ENCODE data around the gene MRPL4. TPM values are rescaled to one million over a fixed set of nuclear protein-coding genes. Genes with fewer than 3 reads are reported as not detected.
A peak's percentile ranks its signal among the peaks of the same experiment; 100 is the strongest.

MRPL4 gene
- polyA plus RNA-seq, 3 donors from 2014 or later, result 24.3 to 42.6 (median 27.1) TPM

GRCh38 chr19:10299545-10300458 is 47.8 kb downstream of the MRPL4 start:
- H3K9me3 Mint-ChIP-seq, result peaks cover 0 to 2% (median 0%) of the 10 kb centered on the region in 6 donors
- H3K27ac Mint-ChIP-seq, result peak overlapping the region in 1 of 6 donors; percentile 39

GRCh38 chr19:10305139-10305806 is 53.3 kb downstream of the MRPL4 start:
- Mint-ChIP-seq H3K4me1 (no peaks in the 10 kb centered on the region), H3K4me3 (no peak overlapping the region), H3K36me3 (no peaks in the 10 kb centered on the region), H3K27ac (no peak overlapping the region), H3K9me3 (no peaks in the 10 kb centered on the region), H3K27me3 (ENCODE audit: low read depth in 3 of 3) (no peaks in the 10 kb centered on the region)
- no peak for DNase-seq

More at GRCh38 chr19:10299545-10300458, 47.8 kb downstream of the MRPL4 start:
- Mint-ChIP-seq H3K27me3 (ENCODE audit: low read depth in 3 of 3) (peaks cover 2 to 11% (median 9%) of the 10 kb centered on the region in 3 donors), H3K36me3 (no peaks in the 10 kb centered on the region), H3K4me3 (no peak overlapping the region), H3K4me1 (peaks cover 7 to 8% of the 10 kb centered on the region in 2 donors)
- DNase-seq, result no peak

DNA sequence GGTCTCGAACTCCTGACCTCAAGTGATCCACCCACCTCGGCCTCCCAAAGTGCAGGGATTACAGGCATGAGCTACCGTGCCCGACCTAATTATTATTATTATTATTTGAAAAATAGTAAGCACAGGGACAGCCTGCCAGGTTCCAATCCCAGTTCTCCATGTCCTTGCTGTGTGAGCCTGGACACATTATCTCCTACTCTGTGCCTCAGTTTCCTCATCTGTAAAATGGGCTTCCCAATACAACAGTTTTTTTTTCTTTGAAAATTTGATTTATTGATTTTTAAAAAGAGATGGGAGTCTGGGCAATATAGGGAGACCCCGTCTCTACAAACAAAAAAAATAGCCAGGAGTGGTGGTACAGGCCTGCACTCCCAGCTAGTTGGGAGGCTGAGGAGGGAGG is 54.3 kb downstream of the MRPL4 start:
- no peaks in the 10 kb centered on the region for H3K36me3 Mint-ChIP-seq
- no peak for DNase-seq
- no peaks in the 10 kb centered on the region for H3K27me3 Mint-ChIP-seq (ENCODE audit: low read depth in 3 of 3)
- no peak overlapping the region for H3K27ac Mint-ChIP-seq
- H3K4me3 Mint-ChIP-seq, result no peak overlapping the region
- no peaks in the 10 kb centered on the region for H3K9me3 Mint-ChIP-seq
- H3K4me1 Mint-ChIP-seq, result no peaks in the 10 kb centered on the region

GRCh38 chr19:10309423-10309822 is 57.4 kb downstream of the MRPL4 start, which contains the start of gene ZGLP1:
Gene ZGLP1, minus strand, starts transcription at chr19:10309815.
- H3K4me3 Mint-ChIP-seq, result no peak within 1 kb of the TSS
- no peaks in the 10 kb centered on the region for H3K27me3 Mint-ChIP-seq (ENCODE audit: low read depth in 3 of 3)
- H3K27ac Mint-ChIP-seq, result no peak within 1 kb of the TSS

More at GRCh38 chr19:10309423-10309822, 57.4 kb downstream of the MRPL4 start, which contains the start of gene ZGLP1:
- H3K9me3 Mint-ChIP-seq, result no peaks in the 10 kb centered on the region
- peaks cover 2 to 3% of the 10 kb centered on the region in 2 donors for H3K4me1 Mint-ChIP-seq
- peaks cover 0 to 4% (median 0%) of the 10 kb centered on the region in 3 donors for H3K36me3 Mint-ChIP-seq
- DNase-seq, result no peak

Other genes starting within 250 kb of the MRPL4 start
- not detected for gene COL5A3, start 241.7 kb upstream of the MRPL4 start, polyA plus RNA-seq
- not detected for gene RDH8, start 238.7 kb upstream of the MRPL4 start, polyA plus RNA-seq
- gene SHFL, start 165.9 kb upstream of the MRPL4 start, polyA plus RNA-seq, result 10 to 100 TPM; 39.4 to 78.4 (median 44.2) TPM
- gene ANGPTL6, start 149.5 kb upstream of the MRPL4 start, polyA plus RNA-seq, result 1 to 10 TPM in 2 of 3 donors, under 1 TPM in 1; 0.53 to 1.9 (median 1.2) TPM
- gene PPAN, start 145.9 kb upstream of the MRPL4 start, polyA plus RNA-seq, result 10 to 100 TPM; 12.1 to 44.8 (median 18.4) TPM
- 10 to 100 TPM in 1 of 3 donors, 1 to 10 TPM in 2; 2.6 to 26.7 (median 6.9) TPM for gene P2RY11, start 140.5 kb upstream of the MRPL4 start, polyA plus RNA-seq
- 100 to 1,000 TPM; 334 to 509 (median 485) TPM for gene EIF3G, start 132.3 kb upstream of the MRPL4 start, polyA plus RNA-seq
- 100 to 1,000 TPM in 1 of 3 donors, 10 to 100 TPM in 2; 21.8 to 162 (median 43.3) TPM for gene DNMT1, start 57.3 kb upstream of the MRPL4 start, polyA plus RNA-seq
- gene S1PR2, start 20.9 kb upstream of the MRPL4 start, polyA plus RNA-seq, result 1 to 10 TPM in 2 of 3 donors, under 1 TPM in 1; 0.79 to 2.7 (median 1.4) TPM
- gene ICAM1, start 18.9 kb downstream of the MRPL4 start, polyA plus RNA-seq, result 10 to 100 TPM in 2 of 3 donors, 1 to 10 TPM in 1; 9.9 to 18.4 (median 18.0) TPM
- gene ICAM4, start 34.7 kb downstream of the MRPL4 start, polyA plus RNA-seq, result 1 to 10 TPM in 1 of 3 donors, under 1 TPM in 1, not detected in 1; 0.63 to 1.1 TPM
- not detected for gene ICAM5, start 37.7 kb downstream of the MRPL4 start, polyA plus RNA-seq
- 1 to 10 TPM in 1 of 3 donors, under 1 TPM in 1, not detected in 1; 0.48 to 1.9 TPM for gene ZGLP1, start 57.6 kb downstream of the MRPL4 start, polyA plus RNA-seq
- 10 to 100 TPM; 12.5 to 17.8 (median 16.6) TPM for gene FDX2, start 63.8 kb downstream of the MRPL4 start, polyA plus RNA-seq
- gene RAVER1, start 81.3 kb downstream of the MRPL4 start, polyA plus RNA-seq, result 10 to 100 TPM in 1 of 3 donors, 1 to 10 TPM in 2; 8.7 to 31.5 (median 9.7) TPM
- gene ICAM3, start 87.4 kb downstream of the MRPL4 start, polyA plus RNA-seq, result 100 to 1,000 TPM; 263 to 292 (median 280) TPM
- gene TYK2, start 128.4 kb downstream of the MRPL4 start, polyA plus RNA-seq, result 100 to 1,000 TPM in 1 of 3 donors, 10 to 100 TPM in 2; 33.6 to 105 (median 40.6) TPM
- gene CDC37, start 151.3 kb downstream of the MRPL4 start, polyA plus RNA-seq, result 100 to 1,000 TPM in 1 of 3 donors, 10 to 100 TPM in 2; 46.5 to 100 (median 62.7) TPM
- 10 to 100 TPM; 10.4 to 22.6 (median 11.1) TPM for gene PDE4A, start 168.3 kb downstream of the MRPL4 start, polyA plus RNA-seq